ENCODE data around the gene RNF44.
"Not testable (repeated sequence)": the region's sequence is repeated elsewhere in the genome, so short reads cannot be mapped to it uniquely, and the experiment has no call there.

Gene RNF44

DNA sequence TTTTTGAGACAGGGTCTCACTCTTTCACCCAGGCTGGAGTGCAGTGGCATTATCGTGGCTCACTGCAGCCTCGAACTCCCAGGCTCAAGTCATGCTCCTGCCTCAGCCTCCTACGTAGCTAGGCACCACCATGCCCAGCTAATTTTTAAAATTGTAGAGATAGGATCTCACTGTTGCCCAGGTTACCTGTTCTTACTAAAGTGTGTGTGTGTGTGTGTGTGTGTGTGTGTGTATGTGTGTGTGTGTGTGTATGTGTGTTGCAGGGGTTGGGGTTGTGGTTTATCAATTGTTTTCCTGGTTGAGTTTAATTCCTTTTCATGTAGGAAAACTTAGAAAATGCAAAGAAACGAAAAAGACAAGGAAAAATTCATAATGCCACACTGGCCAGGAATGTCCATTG is 21.8 kb downstream of the RNF44 start:
- no peak for DNase-seq

- DNase-seq: no peak
These were observed 22.8 kb downstream of the RNF44 start for GRCh38 chr5:176514244-176514950.

- no peak for DNase-seq
These were observed 23.4 kb downstream of the RNF44 start for GRCh38 chr5:176513788-176514187.

DNA sequence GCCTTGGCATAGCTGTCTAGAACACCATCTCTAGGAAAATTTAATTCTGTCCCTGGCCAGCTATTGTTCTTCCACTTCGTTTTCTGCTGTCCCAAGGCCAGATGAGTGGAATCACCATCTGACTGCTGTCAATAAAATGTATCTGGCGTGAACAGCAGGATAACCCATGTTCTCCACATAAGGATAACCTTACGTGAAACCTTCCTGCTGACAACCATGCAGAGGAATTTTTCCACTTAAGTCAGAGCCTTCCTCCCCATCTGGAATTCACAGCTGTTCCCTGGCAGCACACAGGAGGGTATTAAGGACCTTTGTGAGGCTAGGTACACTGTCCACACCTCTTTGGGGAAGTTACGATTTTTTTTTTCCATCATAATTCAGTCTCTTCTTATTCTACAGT is 28.6 kb downstream of the RNF44 start:
- no peak for DNase-seq

DNA sequence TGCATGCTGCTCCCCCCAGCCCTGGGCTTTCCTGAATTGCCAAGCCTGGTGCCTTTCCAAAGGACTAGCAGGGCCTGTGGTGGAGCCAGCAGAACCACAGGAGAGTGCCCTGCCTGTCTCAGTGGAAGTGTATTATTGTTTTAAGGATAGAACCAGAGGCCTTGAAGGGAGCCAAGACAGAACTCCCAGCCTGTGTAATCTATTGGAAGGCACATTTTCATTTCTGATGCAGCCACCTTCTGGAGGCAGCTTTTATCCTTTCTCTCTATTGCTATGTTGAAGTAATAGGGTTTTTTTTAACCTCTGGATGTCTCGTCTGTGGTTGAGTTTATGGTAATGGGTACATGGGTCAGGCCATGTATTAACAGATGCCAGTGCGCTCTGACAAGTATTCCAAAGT is 29.3 kb downstream of the RNF44 start:
- no peak for DNase-seq

DNA sequence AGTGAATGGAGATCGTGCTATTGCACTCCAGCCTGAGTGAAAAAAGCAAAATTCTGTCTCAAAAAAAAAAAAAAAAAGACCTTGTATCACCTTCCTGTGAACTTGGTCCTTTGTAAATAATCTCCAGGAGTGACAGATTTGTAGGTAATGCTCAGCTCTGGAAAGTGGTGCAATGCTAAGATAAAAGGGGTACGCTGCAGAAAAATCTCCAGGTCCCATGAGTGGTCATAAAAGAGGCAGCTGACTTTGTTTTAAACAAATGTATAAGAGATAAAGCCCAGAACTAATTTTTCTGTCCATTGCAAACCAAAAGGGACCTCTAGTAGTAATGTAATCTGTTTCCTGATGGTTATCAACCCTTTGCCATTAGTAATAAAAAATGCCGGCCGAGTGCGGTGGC is 33.7 kb downstream of the RNF44 start:
- no peak for DNase-seq

DNA sequence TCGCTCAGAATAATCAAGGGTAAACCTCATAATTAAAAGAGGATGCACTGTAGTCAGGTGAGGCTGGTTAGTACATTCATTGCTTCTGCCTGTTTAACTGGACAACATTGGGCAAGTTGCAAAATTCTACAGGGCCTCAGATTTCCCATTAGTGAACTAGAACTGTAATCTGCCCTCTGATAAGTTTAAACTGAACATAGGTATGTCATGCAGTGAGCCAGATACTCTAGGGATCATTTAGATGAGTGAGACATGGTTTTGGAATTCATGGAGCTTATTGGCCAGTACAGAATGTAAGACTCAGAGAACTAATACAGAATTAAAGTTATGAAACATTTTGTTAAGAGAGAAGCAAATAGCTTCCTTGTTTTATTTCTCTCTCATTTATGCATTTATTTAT is 35.9 kb downstream of the RNF44 start:
- no peak for DNase-seq

- no peak for DNase-seq
These were observed 36.7 kb downstream of the RNF44 start for GRCh38 chr5:176500511-176500910.

DNA sequence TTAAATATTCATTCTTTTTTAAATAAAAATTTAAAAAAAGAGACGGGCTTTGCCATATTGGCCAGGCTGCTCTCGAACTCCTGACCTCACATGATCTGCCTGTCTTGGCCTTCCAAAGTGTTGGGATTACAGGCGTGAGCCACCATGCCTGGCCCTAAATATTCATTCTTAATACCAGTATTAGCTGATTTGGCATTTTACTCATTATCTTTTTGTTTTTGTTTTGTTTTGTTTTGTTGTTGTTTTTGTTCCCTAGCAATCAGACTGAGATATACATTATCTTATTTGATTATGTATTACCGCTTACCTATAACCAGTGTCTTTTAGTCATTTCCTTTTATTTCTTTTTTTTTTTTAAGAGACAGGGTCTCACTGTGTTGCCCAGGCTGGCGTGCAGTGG is 37.9 kb downstream of the RNF44 start:
- DNase-seq: no peak

DNA sequence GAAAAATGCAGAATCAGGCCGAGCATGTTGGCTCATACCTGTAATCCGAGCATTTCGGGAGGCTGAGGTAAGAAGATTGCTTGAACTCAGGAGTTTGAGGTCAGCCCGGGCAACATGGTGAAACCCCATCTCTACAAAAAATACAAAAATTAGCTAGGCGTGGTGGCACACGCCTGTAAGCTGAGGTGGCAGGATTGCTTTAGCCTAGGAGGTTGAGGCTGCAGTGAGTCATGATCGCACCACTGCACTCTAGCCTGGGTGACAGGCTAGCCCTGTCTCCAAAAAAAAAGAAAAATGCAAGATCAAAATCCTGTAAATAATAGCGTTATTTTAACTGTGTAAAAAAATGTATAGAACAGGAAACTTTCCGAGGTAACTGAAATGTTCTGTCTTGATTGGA is 39.4 kb downstream of the RNF44 start:
- DNase-seq: no peak

- DNase-seq: no peak
These were observed 44.8 kb downstream of the RNF44 start for GRCh38 chr5:176492431-176492830.

GRCh38 chr5:176491901-176492300 is 45.3 kb downstream of the RNF44 start:
- DNase-seq: no peak

- no peak for DNase-seq
These were observed 46.1 kb downstream of the RNF44 start for GRCh38 chr5:176491101-176491502.

- DNase-seq: no peak
These were observed 46.9 kb downstream of the RNF44 start for GRCh38 chr5:176490301-176490700.

DNA sequence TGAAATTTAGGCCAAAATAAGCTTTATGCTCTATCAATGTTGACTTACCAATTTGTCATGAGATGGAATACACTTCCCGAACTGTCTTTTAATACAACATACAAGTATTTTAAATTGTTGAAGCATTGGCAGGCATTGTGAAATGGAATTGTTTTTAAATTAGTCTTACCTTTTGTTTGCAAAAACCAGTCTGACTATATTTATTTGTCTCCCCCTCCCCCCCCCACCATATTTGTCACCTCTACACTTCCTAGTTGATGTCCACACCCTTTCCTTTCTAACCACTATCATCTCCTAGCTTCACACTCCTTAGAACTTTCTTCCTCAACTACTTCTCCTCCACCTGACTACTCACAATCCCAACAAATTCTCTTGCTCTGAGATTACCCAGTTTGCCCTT is 48.1 kb downstream of the RNF44 start:
- DNase-seq: no peak

DNA sequence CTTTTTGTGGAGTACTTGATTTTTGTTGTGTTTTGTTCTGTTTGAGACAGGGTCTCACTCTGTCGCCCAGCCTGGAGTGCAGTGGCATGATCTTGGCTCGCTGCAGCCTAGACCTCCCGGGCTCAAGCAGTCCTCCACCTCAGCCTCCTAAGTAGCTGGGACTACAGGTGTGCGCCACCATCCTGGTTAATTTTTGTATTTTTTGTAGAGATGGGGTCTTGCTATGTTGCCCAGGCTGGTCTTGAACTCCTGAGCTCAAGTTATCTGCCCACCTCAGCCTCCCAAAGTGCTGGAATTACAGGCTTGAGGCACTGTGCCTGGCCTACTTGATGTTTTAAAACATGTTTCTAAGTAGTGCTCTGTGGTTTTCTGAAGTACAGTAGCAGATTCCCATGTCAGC is 50.0 kb downstream of the RNF44 start:
- DNase-seq: not testable (repeated sequence)

DNA sequence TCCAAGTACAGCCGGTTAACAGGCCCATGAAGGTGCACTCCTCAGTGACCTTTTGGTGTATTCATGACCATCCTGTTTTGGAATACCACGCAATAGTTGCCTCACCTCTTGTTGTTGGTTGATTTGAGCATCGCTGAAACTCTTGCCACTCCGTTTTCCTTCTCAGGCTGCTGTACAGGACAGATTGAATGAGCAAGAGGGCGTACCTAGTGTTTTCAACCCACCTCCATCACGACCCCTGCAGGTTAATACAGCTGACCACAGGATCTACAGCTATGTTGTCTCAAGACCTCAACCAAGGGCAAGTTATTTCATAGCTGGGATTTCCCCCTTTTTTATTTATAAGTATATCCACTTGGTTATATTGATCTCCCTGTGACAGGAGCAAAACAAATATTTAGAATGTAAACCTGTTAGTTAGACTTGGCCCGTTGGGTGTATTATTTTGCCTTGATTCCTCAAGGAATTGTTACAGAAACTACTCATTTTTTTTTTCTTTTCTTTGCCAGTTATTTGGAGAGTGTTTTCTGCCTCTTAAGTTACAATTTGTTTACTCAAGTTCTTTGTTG is 50.9 kb downstream of the RNF44 start:
- no peak for DNase-seq

DNA sequence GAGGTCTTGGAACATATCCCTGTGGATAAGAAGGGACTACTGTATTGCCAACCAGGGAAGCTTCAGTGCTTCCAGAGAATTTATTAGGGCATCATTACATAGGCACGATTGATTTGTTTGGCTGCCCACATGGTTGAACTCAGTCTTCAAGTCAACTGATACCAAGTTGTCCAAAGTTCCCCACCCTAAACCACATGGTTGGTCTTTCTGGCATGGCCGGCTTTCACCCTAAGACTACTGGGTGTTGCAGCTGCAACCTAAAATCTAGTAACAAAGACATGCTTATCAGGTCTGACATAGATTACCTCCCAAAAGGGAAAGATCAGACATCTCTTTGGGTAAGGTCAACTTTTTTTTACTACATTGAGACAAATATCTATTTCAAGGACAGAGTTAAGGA is 52.0 kb downstream of the RNF44 start:
- no peak for DNase-seq

GRCh38 chr5:176481711-176482110 is 55.5 kb downstream of the RNF44 start:
- no peak for DNase-seq

Data from femur (tissue), 1 donor.